Ovary (tissue), 3 donors: ENCODE data around the gene C2CD4A.

Experiments
- EP300 ChIP-seq: sonication (generic); formaldehyde crosslinking; IDR thresholded peaks from one replicate; pipeline ENCODE4 v1.6.1; 2017; ENCODE audit warnings: antibody characterized with exemption
- POLR2A ChIP-seq: fragments of 450-650 bp; IDR thresholded peaks from one replicate; pipeline ENCODE4 v1.6.1; 2017; ENCODE audit warnings: antibody characterized with exemption, mild to moderate bottlenecking, moderate library complexity
- TF ChIP-seq, protein P1 (sequence below), 3 donors: fragments of 450-650 bp in 2 of 3; fragments of 200-600 bp in 1 of 3; IDR thresholded peaks; one replicate each; pipeline versions ENCODE4 v1.5.1 to v1.8.0; 2016 to 2022; ENCODE audit warnings: antibody characterized with exemption in 3 of 3, mild to moderate bottlenecking in 1 of 3
- donor health status: DM: no; HTN: no; CAD: no.

DNA sequence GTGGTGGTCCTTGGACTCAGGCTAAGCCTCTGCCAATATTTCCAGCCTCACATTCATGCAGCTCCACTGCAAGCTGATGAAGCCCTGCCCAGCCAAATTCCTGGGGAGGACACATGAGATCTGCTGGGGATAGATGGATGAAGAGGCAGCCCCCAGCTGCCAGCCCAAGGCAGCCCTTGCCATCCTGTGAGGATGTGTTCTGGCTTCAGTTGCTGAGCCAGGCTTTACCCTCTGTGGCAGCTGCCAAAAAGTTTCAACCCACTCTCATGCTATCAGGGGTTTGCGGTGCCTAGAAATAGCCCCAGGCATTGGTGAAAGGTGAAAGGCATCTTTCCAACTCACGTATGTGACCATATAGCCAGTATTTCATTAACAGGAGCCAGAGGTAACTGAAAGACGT is 37.6 kb downstream of the C2CD4A start:
- TF ChIP-seq, protein P1, sequence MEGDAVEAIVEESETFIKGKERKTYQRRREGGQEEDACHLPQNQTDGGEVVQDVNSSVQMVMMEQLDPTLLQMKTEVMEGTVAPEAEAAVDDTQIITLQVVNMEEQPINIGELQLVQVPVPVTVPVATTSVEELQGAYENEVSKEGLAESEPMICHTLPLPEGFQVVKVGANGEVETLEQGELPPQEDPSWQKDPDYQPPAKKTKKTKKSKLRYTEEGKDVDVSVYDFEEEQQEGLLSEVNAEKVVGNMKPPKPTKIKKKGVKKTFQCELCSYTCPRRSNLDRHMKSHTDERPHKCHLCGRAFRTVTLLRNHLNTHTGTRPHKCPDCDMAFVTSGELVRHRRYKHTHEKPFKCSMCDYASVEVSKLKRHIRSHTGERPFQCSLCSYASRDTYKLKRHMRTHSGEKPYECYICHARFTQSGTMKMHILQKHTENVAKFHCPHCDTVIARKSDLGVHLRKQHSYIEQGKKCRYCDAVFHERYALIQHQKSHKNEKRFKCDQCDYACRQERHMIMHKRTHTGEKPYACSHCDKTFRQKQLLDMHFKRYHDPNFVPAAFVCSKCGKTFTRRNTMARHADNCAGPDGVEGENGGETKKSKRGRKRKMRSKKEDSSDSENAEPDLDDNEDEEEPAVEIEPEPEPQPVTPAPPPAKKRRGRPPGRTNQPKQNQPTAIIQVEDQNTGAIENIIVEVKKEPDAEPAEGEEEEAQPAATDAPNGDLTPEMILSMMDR (IDR thresholded peaks at IDR 0.05) = no peak
- TF ChIP-seq EP300 (no peak), POLR2A (no peak)
